Epithelial cell of esophagus (primary cell): Measurements from ENCODE around the gene RHOT1.
A peak's percentile ranks its signal among the peaks of the same experiment; 100 is the strongest.
"Not testable (repeated sequence)": the region's sequence is repeated elsewhere in the genome, so short reads cannot be mapped to it uniquely, and the experiment has no call there.

Experiments used
- DNase-seq: peaks from one replicate; pipeline ENCODE4 v3.0.0; 2010; ENCODE audit warnings: low read depth
- H3K4me3 ChIP-seq: 2 replicates; pipeline ENCODE4 v1.5.1; 2011; ENCODE audit warnings: mild to moderate bottlenecking, low read length, control low read depth
- TF ChIP-seq, protein P1 (sequence below): IDR thresholded peaks from 2 replicates; pipeline ENCODE4 v1.5.1; 2011; ENCODE audit warnings: low read depth, mild to moderate bottlenecking, low read length, control low read depth, inconsistent platforms; ENCODE audit not compliant: insufficient read depth; ENCODE audit errors: missing control alignments

RHOT1 gene

GRCh38 chr17:32160526-32160925 lies 18.2 kb downstream of the RHOT1 start:
- H3K4me3 ChIP-seq, result no peak overlapping the region
- TF ChIP-seq, protein P1, sequence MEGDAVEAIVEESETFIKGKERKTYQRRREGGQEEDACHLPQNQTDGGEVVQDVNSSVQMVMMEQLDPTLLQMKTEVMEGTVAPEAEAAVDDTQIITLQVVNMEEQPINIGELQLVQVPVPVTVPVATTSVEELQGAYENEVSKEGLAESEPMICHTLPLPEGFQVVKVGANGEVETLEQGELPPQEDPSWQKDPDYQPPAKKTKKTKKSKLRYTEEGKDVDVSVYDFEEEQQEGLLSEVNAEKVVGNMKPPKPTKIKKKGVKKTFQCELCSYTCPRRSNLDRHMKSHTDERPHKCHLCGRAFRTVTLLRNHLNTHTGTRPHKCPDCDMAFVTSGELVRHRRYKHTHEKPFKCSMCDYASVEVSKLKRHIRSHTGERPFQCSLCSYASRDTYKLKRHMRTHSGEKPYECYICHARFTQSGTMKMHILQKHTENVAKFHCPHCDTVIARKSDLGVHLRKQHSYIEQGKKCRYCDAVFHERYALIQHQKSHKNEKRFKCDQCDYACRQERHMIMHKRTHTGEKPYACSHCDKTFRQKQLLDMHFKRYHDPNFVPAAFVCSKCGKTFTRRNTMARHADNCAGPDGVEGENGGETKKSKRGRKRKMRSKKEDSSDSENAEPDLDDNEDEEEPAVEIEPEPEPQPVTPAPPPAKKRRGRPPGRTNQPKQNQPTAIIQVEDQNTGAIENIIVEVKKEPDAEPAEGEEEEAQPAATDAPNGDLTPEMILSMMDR, result no peak
- no peak for DNase-seq

GRCh38 chr17:32161029-32161428 lies 18.7 kb downstream of the RHOT1 start:
- DNase-seq, result no peak
- no peak overlapping the region for H3K4me3 ChIP-seq
- TF ChIP-seq, protein P1, result no peak

DNA sequence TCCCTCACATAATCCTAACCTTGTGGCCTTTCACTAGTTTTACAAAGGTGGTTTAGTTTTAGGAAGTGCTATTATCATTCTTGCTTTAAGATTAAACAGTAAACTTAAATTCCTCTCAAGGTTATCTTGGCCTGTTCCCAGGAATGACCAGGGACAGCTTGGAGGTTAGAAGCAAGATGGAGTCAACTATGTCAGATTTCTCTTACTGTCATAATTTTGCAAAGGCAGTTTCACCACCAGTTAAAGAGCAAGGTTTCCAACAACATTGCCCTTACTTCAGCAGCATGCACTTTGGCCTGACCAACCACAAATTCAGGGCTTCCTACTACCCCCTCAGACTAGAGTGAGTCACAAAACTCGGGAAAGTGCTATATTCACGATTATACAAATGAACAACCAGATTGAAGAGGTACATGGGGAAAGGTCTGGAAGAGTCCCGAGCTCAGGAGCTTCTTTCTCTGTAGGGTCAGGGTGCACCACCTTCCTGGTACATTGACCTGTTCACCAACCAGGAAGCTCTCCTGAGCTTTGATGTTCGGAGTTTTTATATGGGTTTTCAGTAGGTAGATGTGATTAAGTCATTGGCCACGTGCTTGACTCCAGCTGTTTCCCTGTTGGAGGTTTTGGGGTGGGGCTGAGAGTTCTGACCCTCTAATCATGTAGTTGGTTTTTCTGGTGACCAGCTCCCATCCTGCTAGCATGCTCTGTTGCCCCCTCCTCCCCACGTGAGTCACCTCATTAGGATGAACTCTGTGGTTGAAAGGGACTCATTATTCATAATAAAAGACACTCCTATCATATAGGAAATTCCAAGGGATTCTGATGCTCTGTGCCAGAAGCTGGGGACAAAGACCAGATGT lies 19.4 kb downstream of the RHOT1 start:
- TF ChIP-seq, protein P1, result no peak
- peak; percentile 60 for DNase-seq
- no peak overlapping the region for H3K4me3 ChIP-seq

DNA sequence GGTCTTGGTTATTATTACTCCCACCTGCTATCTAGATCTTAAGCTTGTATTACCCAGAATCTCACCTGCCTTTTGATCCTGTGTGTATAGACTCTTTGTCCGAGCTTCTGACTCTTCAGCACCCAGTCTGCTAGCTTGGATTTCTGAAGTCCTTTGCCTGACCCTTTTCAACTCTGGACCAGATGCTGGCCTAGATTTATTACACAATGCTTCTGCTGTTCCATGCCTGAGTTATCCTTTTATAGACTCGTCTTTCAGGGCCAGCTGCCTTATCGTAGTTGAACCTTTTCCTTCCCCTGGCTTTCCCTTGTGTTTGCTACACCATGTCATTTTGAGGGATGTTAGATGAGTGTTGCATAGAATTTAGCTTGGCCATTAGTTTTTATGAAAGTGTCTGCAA lies 32.6 kb downstream of the RHOT1 start:
- DNase-seq, result no peak
- H3K4me3 ChIP-seq, result no peak overlapping the region
- TF ChIP-seq, protein P1, result no peak

- DNase-seq, H3K4me3 ChIP-seq: not testable (repeated sequence)
Observed at GRCh38 chr17:32178679-32179078, 36.4 kb downstream of the RHOT1 start.

DNA sequence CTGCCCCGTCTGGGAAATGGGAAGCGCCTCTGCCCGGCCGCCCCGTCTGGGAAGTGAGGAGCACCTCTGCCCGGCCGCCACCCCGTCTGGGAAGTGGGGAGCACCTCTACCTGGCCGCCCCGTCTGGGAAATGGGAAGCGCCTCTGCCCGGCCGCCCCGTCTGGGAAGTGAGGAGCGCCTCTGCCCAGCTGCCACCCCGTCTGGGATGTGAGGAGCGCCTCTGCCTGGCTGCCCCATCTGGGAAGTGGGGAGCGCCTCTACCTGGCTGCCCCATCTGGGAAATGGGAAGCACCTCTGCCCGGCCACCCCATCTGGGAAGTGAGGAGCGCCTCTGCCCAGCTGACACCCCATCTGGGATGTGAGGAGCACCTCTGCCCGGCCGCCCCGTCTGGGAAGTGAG lies 36.8 kb downstream of the RHOT1 start:
- not testable (repeated sequence) for DNase-seq

GRCh38 chr17:32179526-32179925 lies 37.2 kb downstream of the RHOT1 start:
- DNase-seq, H3K4me3 ChIP-seq: not testable (repeated sequence)

More for the DNA sequence above, 36.8 kb downstream of the RHOT1 start:
- H3K4me3 ChIP-seq, result not testable (repeated sequence)

DNA sequence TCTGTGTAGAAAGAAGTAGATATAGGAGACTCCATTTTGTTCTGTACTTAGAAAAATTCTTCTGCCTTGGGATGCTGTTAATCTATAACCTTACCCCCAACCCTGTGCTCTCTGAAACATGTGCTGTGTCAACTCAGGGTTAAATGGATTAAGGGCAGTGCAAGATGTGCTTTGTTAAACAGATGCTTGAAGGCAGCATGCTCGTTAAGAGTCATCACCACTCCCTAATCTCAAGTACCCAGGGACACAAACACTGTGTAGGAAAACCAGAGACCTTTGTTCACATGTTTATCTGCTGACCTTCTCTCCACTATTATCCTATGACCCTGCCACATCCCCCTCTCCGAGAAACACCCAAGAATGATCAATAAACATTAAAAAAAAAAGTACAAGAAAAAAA lies 38.0 kb downstream of the RHOT1 start:
- H3K4me3 ChIP-seq, DNase-seq: not testable (repeated sequence)

DNA sequence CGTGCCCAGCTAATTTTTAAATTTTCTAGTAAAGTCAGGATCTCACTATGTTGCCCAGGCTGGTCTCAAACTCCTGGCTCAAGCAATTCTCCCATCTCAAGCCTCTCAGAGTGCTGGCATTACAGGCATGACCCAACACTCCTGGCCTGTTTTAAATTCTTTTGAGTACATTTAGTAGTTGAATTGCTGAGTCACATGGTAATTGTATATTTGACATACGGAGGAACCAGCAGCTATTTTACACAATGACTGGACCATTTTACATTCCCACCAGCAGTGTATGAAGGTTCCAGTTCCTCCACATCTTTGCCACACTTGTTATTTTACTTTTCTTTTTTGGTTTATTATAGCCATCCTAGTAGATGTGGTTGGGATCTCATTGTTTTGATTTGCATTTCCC lies 43.6 kb downstream of the RHOT1 start:
- DNase-seq, result no peak
- no peak overlapping the region for H3K4me3 ChIP-seq
- TF ChIP-seq, protein P1, result no peak
